Measurements from ENCODE around the gene TRRAP. TPM values are rescaled to one million over a fixed set of nuclear protein-coding genes. Genes with fewer than 3 reads are reported as not detected.

The TRRAP gene
- total and polyA plus RNA-seq, 2 of the 4 experiments (the other 2 are of a cell fraction) = 12.5 to 18.1 TPM

GRCh38 chr7:98880485-98880884, 2.2 kb downstream of the TRRAP start:
- no peak overlapping the region for H2BK20ac ChIP-seq (ENCODE audit: low read depth, low read length)
- no peaks in the 10 kb centered on the region for H3K27me3 ChIP-seq (ENCODE audit: control insufficient read depth, insufficient read depth, low read length)
- no peak for ATAC-seq (ENCODE audit: low read depth)
- peaks cover 9% of the 10 kb centered on the region for H3K4me1 ChIP-seq (ENCODE audit: control insufficient read depth, insufficient read depth, low read length)
- ChIA-PET POLR2A (ENCODE audit: unreplicated experiment) (no interaction called here), CTCF (no interaction called here)
- no peak overlapping the region for H2BK120ac ChIP-seq (ENCODE audit: low read depth, low read length)
- H3K56ac ChIP-seq (ENCODE audit: extremely low read depth, insufficient read depth, low read length) = no peak overlapping the region
- H3K4me3 ChIP-seq (ENCODE audit: insufficient read depth, low read depth, low read length) = no peak overlapping the region
- no peak overlapping the region for H3K9ac ChIP-seq (ENCODE audit: low read depth, low read length)
- no peak for DNase-seq
- H2AK9ac ChIP-seq (replicated peaks; ENCODE audit: low read depth, low read length, poor library complexity) = no peak overlapping the region
- H2AK5ac ChIP-seq (ENCODE audit: low read depth, low read length) = no peak overlapping the region
- in situ Hi-C loops (cut with MboI; ENCODE audit: low sequenced_read_pairs) (no loop called here), intact Hi-C loops (cut with micrococcal nuclease) (no loop called here), dilution Hi-C loops (cut with HindIII; ENCODE audit: low sequenced_read_pairs, unreplicated experiment) (no loop called here)
- no TSS peak for BruUV-seq (replicated peaks)
- H4K5ac ChIP-seq (ENCODE audit: low read depth, low read length) = no peak overlapping the region
- peaks cover 18% of the 10 kb centered on the region for H4K20me1 ChIP-seq (ENCODE audit: insufficient read depth, low read length)
- H3K9me3 ChIP-seq (ENCODE audit: control insufficient read depth, insufficient read depth, low read length) = no peaks in the 10 kb centered on the region
- H3K14ac ChIP-seq (replicated peaks; ENCODE audit: low read depth, low read length) = no peak overlapping the region
- no peak overlapping the region for H2BK15ac ChIP-seq (ENCODE audit: low read depth, low read length)
- H3K23ac ChIP-seq (ENCODE audit: low read depth, low read length) = no peak overlapping the region
- no peak overlapping the region for H4K91ac ChIP-seq (ENCODE audit: insufficient read depth, low read depth, low read length)
- no peak overlapping the region for H3K18ac ChIP-seq (ENCODE audit: low read depth, low read length)
- H2BK5ac ChIP-seq (ENCODE audit: low read depth, low read length, poor library complexity, severe bottlenecking) = no peak overlapping the region
- no peak overlapping the region for H2AFZ ChIP-seq (replicated peaks; ENCODE audit: low read length, poor library complexity)
- H3K4ac ChIP-seq (ENCODE audit: low read depth, low read length) = no peak overlapping the region
- peaks cover 5% of the 10 kb centered on the region; the same call in 1 of the 2 replicates for H3K9me1 ChIP-seq (ENCODE audit: insufficient read depth, low read length)
- no peak for TF ChIP-seq MAFK (IDR thresholded peaks at IDR 0.05; ENCODE audit: low read depth, low read length)
- no peak for TF ChIP-seq USF2 (IDR thresholded peaks at IDR 0.05; ENCODE audit: low read depth, low read length)
- no peak for TF ChIP-seq CEBPB (IDR thresholded peaks at IDR 0.05; ENCODE audit: low read depth, low read length)
- no peak for TF ChIP-seq NFE2L2 (IDR thresholded peaks at IDR 0.05; ENCODE audit: low read depth, low read length)
- no peak for TF ChIP-seq RAD21 (IDR thresholded peaks at IDR 0.05; ENCODE audit: low read length)
- no peak for TF ChIP-seq RCOR1 (IDR thresholded peaks at IDR 0.05; ENCODE audit: insufficient replicate concordance, low read length)
- no peak for TF ChIP-seq CTCF (conservative IDR thresholded peaks at IDR 0.05; ENCODE audit: low read depth, low read length)
- no peak for TF ChIP-seq CHD1 (IDR thresholded peaks at IDR 0.05; ENCODE audit: low read depth, low read length)
- no peak for TF ChIP-seq SMC3 (IDR thresholded peaks at IDR 0.05; ENCODE audit: low read depth, low read length)
- TF ChIP-seq ELK1 (IDR thresholded peaks at IDR 0.05; ENCODE audit: borderline replicate concordance, low read depth, low read length) = no peak
- no peak for TF ChIP-seq POLR2A (IDR thresholded peaks at IDR 0.05; ENCODE audit: low read depth, low read length)
- TF ChIP-seq MAZ (IDR thresholded peaks at IDR 0.05; ENCODE audit: borderline replicate concordance, low read depth, low read length) = no peak
- no peak for TF ChIP-seq FOS (IDR thresholded peaks at IDR 0.05; ENCODE audit: low read depth, low read length)
- peaks cover 26% of the 10 kb centered on the region for H3K36me3 ChIP-seq (ENCODE audit: control insufficient read depth, insufficient read depth, low read length)
- no peak overlapping the region for H3K27ac ChIP-seq (ENCODE audit: insufficient read depth, low read length)
- peaks cover 24 to 34% of the 10 kb centered on the region in 2 experiments for H3K79me1 ChIP-seq (ENCODE audit: low read depth in 1 of 2, low read length in 2 of 2)
- H3K4me2 ChIP-seq (ENCODE audit: low read depth, low read length) = no peak overlapping the region
- H4K8ac ChIP-seq (ENCODE audit: low read depth in 2 of 2, low read length in 2 of 2) = no peak overlapping the region
- no CpG with 5 or more reads among the region's 8 CpGs for whole genome bisulfite sequencing, 2 experiments (ENCODE audit: extremely low coverage in 2 of 2, insufficient read length in 1 of 2)
